ENCODE results near the gene NPTN. TPM values are rescaled to one million over a fixed set of nuclear protein-coding genes. Genes with fewer than 3 reads are reported as not detected.

NPTN gene
- polyA plus RNA-seq, 1 of the 3 experiments (the other 2 are of a cell fraction) = 177 TPM

DNA sequence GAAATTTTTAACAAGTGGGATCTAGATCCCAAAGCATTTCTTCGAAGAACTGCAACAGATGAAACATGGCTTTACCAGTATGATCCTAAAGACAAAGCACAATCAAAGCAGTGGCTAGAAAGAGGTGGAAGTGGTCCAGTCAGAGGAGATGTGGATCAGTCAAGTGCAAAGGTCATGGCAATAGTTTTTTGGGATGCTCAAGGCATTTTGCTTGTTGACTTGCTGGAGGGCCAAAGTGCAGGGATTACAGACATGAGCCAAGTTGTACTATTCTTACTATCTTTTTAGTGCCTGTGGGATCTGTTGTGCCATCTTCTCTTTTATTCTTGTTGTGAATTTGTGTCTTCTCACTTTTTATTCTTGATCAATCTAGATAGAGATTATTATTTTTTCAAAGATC, 108.3 kb downstream of the NPTN start:
- no peak overlapping the region for H3K4me3 ChIP-seq (ENCODE audit: low read depth in 2 of 2, low read length in 1 of 2)
- no peaks in the 10 kb centered on the region for H4K20me1 ChIP-seq (ENCODE audit: insufficient read depth)
- ChIA-PET CTCF (interaction anchor here (1.5 to 1.7 kb wide), 2 partner anchors 8 to 21 kb away, joined by 3 read pairs; no protein-coding TSS in a partner anchor), POLR2A (no interaction called here)
- no peaks in the 10 kb centered on the region for H3K4me1 ChIP-seq (ENCODE audit: control insufficient read depth in 1 of 2, insufficient read depth in 2 of 2, low read depth in 1 of 2, low read length in 1 of 2)
- no peak overlapping the region for H3K4me2 ChIP-seq
- no peaks in the 10 kb centered on the region for H3K36me3 ChIP-seq (replicated peaks in 1 of 2; ENCODE audit: control insufficient read depth in 1 of 2, insufficient read depth in 2 of 2, low read length in 1 of 2)
- H3F3A ChIP-seq (replicated peaks; ENCODE audit: insufficient read depth) = no peaks in the 10 kb centered on the region
- no peak overlapping the region for H3K27ac ChIP-seq (ENCODE audit: low read depth in 2 of 2, low read length in 1 of 2)
- WGBS (ENCODE audit: low lambda C conversion rate) = 38% methylated on average over 1 of the region's 1 CpG
- H3K9me2 ChIP-seq = no peaks in the 10 kb centered on the region
- TF ChIP-seq, protein P1, sequence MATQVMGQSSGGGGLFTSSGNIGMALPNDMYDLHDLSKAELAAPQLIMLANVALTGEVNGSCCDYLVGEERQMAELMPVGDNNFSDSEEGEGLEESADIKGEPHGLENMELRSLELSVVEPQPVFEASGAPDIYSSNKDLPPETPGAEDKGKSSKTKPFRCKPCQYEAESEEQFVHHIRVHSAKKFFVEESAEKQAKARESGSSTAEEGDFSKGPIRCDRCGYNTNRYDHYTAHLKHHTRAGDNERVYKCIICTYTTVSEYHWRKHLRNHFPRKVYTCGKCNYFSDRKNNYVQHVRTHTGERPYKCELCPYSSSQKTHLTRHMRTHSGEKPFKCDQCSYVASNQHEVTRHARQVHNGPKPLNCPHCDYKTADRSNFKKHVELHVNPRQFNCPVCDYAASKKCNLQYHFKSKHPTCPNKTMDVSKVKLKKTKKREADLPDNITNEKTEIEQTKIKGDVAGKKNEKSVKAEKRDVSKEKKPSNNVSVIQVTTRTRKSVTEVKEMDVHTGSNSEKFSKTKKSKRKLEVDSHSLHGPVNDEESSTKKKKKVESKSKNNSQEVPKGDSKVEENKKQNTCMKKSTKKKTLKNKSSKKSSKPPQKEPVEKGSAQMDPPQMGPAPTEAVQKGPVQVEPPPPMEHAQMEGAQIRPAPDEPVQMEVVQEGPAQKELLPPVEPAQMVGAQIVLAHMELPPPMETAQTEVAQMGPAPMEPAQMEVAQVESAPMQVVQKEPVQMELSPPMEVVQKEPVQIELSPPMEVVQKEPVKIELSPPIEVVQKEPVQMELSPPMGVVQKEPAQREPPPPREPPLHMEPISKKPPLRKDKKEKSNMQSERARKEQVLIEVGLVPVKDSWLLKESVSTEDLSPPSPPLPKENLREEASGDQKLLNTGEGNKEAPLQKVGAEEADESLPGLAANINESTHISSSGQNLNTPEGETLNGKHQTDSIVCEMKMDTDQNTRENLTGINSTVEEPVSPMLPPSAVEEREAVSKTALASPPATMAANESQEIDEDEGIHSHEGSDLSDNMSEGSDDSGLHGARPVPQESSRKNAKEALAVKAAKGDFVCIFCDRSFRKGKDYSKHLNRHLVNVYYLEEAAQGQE (IDR thresholded peaks at IDR 0.05; ENCODE audit: low read depth, low read length) = no peak
- no peak overlapping the region for H2AFZ ChIP-seq (ENCODE audit: low read depth)
- no peak for DNase-seq
- H3K27me3 ChIP-seq (ENCODE audit: insufficient read depth) = no peaks in the 10 kb centered on the region
- H3K79me2 ChIP-seq (ENCODE audit: insufficient read depth) = no peaks in the 10 kb centered on the region
- no peaks in the 10 kb centered on the region for H3K9me3 ChIP-seq
- no peak overlapping the region for H3K9ac ChIP-seq

DNA sequence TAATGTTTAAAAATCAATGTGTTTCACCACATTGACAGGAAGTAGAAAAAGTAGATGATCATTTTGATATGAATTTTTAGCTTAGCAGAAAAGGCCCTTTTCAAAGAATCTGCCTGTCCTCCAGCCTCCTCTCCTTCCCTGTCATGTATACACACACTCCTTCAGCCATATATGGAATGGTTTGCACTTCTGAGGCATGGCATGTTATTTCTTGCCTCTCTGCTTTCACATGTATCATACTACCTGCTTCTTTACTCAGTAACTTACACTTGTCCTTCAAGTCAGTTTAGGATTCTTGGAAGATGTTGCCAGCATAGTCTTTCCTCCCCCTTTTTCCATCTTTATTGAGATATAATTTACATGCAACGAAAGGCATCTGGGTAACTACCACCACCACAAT, 111.2 kb downstream of the NPTN start:
- H2AFZ ChIP-seq (ENCODE audit: low read depth) = no peak overlapping the region
- no peak for DNase-seq
- H3K9me3 ChIP-seq = no peaks in the 10 kb centered on the region
- ChIA-PET CTCF (interaction anchor here (1.2 kb wide), 1 partner anchor 182 kb away, joined by 3 read pairs; no protein-coding TSS in a partner anchor), POLR2A (no interaction called here)
- no peaks in the 10 kb centered on the region for H3K27me3 ChIP-seq (ENCODE audit: insufficient read depth)
- 15% methylated on average over 1 of the region's 1 CpG for WGBS (ENCODE audit: low lambda C conversion rate)
- no peak for TF ChIP-seq MXI1 (IDR thresholded peaks at IDR 0.05; ENCODE audit: low read depth, low read length)
- no peak for TF ChIP-seq FOSL2 (IDR thresholded peaks at IDR 0.05; ENCODE audit: borderline replicate concordance, low read depth)
- TF ChIP-seq, protein P2, sequence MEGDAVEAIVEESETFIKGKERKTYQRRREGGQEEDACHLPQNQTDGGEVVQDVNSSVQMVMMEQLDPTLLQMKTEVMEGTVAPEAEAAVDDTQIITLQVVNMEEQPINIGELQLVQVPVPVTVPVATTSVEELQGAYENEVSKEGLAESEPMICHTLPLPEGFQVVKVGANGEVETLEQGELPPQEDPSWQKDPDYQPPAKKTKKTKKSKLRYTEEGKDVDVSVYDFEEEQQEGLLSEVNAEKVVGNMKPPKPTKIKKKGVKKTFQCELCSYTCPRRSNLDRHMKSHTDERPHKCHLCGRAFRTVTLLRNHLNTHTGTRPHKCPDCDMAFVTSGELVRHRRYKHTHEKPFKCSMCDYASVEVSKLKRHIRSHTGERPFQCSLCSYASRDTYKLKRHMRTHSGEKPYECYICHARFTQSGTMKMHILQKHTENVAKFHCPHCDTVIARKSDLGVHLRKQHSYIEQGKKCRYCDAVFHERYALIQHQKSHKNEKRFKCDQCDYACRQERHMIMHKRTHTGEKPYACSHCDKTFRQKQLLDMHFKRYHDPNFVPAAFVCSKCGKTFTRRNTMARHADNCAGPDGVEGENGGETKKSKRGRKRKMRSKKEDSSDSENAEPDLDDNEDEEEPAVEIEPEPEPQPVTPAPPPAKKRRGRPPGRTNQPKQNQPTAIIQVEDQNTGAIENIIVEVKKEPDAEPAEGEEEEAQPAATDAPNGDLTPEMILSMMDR (IDR thresholded peaks at IDR 0.05) = no peak
- TF ChIP-seq FOXJ3 (CRISPR knock-in tag; IDR thresholded peaks at IDR 0.05) = no peak
- no peak for TF ChIP-seq CHD2 (IDR thresholded peaks at IDR 0.05; ENCODE audit: low read length, partially characterized antibody)
- TF ChIP-seq YY1 (IDR thresholded peaks at IDR 0.05; ENCODE audit: low read depth) = no peak
- TF ChIP-seq EZH2phosphoT487 (IDR thresholded peaks at IDR 0.05; ENCODE audit: borderline replicate concordance, low read depth) = no peak
- TF ChIP-seq POLR2AphosphoS5 (IDR thresholded peaks at IDR 0.05; ENCODE audit: low read depth, low read length) = no peak
- no peak for TF ChIP-seq TAF1 (IDR thresholded peaks at IDR 0.05; ENCODE audit: borderline replicate concordance, low read depth, low read length)
- no peak for TF ChIP-seq RFX5 (IDR thresholded peaks at IDR 0.05; ENCODE audit: low read length)
- TF ChIP-seq, protein P1 (IDR thresholded peaks at IDR 0.05; ENCODE audit: low read depth, low read length) = no peak
- TF ChIP-seq ELF1 (IDR thresholded peaks at IDR 0.05) = no peak
- no peak for TF ChIP-seq MEF2A (IDR thresholded peaks at IDR 0.05; ENCODE audit: borderline replicate concordance, low read depth)
- TF ChIP-seq SIN3A (IDR thresholded peaks at IDR 0.05; ENCODE audit: borderline replicate concordance, low read depth, low read length) = no peak
- H4K20me1 ChIP-seq (ENCODE audit: insufficient read depth) = no peaks in the 10 kb centered on the region
- no peak overlapping the region for H3K9ac ChIP-seq
- no peak overlapping the region for H3K4me2 ChIP-seq
- peaks cover 0 to 5% of the 10 kb centered on the region in 2 experiments; a peak in 1 of 4 replicates for H3K4me1 ChIP-seq (ENCODE audit: control insufficient read depth in 1 of 2, insufficient read depth in 2 of 2, low read depth in 1 of 2, low read length in 1 of 2)
- no peaks in the 10 kb centered on the region for H3F3A ChIP-seq (replicated peaks; ENCODE audit: insufficient read depth)
- H3K36me3 ChIP-seq (replicated peaks in 1 of 2; ENCODE audit: control insufficient read depth in 1 of 2, insufficient read depth in 2 of 2, low read length in 1 of 2) = no peaks in the 10 kb centered on the region
- H3K9me2 ChIP-seq = no peaks in the 10 kb centered on the region
- H3K27ac ChIP-seq (ENCODE audit: low read depth in 2 of 2, low read length in 1 of 2) = no peak overlapping the region
- H3K4me3 ChIP-seq (ENCODE audit: low read depth in 2 of 2, low read length in 1 of 2) = no peak overlapping the region
- no peaks in the 10 kb centered on the region for H3K79me2 ChIP-seq (ENCODE audit: insufficient read depth)
